ENCODE measurements around the gene CSNK1G3. TPM values are rescaled to one million over a fixed set of nuclear protein-coding genes. Genes with fewer than 3 reads are reported as not detected.

The CSNK1G3 gene
- total RNA-seq, 1 experiment from 2014 or later: 110 TPM

DNA sequence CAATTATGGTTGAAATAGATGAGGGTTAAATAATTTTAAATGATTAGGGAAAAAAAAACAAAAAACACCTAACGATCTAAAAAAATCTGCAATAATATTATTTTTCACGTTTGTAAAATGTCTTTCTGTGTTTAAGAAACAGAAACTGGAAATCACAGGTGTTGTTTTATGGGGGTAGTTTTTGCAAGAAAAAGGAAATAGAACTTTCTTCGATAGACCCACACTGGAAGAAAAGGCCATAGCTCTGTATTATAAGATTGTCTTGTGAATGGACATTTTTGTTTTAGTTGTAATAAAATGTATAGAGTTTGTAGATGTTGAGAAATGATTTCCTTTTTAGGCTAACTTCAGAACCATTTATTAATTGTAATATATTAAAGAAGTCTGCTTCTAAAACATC, 5.5 kb downstream of the CSNK1G3 start:
- intact Hi-C loops (cut with micrococcal nuclease): no loop called here
- POLR2A ChIA-PET: interaction anchor here (0.9 to 18.6 kb wide), 4 partner anchors 22 to 97 kb away, joined by 3 to 418 read pairs (median 6); partner anchors contain the start of gene CEP120
- Mint-ChIP-seq H3K4me1 (ENCODE audit: insufficient read depth, unreplicated experiment) (peaks cover 32% of the 10 kb centered on the region), H3K4me3 (ENCODE audit: unreplicated experiment) (no peak overlapping the region), H3K27me3 (ENCODE audit: insufficient read depth, unreplicated experiment) (no peaks in the 10 kb centered on the region), H3K9me3 (ENCODE audit: unreplicated experiment) (no peaks in the 10 kb centered on the region), H3K27ac (ENCODE audit: low read depth, unreplicated experiment) (no peak overlapping the region), H3K36me3 (ENCODE audit: insufficient read depth, unreplicated experiment) (no peaks in the 10 kb centered on the region)
- DNase-seq (ENCODE audit: unreplicated experiment): no peak
- TF ChIP-seq, protein P1, sequence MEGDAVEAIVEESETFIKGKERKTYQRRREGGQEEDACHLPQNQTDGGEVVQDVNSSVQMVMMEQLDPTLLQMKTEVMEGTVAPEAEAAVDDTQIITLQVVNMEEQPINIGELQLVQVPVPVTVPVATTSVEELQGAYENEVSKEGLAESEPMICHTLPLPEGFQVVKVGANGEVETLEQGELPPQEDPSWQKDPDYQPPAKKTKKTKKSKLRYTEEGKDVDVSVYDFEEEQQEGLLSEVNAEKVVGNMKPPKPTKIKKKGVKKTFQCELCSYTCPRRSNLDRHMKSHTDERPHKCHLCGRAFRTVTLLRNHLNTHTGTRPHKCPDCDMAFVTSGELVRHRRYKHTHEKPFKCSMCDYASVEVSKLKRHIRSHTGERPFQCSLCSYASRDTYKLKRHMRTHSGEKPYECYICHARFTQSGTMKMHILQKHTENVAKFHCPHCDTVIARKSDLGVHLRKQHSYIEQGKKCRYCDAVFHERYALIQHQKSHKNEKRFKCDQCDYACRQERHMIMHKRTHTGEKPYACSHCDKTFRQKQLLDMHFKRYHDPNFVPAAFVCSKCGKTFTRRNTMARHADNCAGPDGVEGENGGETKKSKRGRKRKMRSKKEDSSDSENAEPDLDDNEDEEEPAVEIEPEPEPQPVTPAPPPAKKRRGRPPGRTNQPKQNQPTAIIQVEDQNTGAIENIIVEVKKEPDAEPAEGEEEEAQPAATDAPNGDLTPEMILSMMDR (IDR thresholded peaks at IDR 0.05; ENCODE audit: unreplicated experiment): no peak
- no TSS peak for BruUV-seq (replicated peaks)
- CTCF ChIA-PET: interaction anchor here (0.6 to 1.0 kb wide), 2 partner anchors 46 to 94 kb away, joined by 4 to 6 read pairs; partner anchors contain the start of gene CEP120

DNA sequence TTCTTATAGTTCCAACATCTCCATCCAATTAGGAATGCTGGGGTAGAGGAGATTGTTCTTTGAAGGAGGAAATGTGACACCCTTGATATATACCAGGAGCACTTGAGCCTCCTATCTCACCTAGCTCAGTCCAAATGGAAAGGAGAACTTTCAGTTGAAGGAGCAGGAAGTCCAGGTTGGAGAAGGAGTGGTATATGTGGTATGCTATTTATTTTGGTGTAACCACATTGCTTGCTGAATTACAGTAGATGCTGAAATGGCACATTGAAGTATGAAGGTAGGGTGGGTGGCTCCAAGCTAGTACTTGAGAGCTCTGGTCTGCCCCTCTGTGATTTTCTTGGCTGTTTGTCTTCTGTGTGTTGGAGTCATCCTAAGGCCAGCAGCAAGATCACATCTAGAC, 6.1 kb downstream of the CSNK1G3 start:
- H3K27me3 Mint-ChIP-seq (ENCODE audit: insufficient read depth, unreplicated experiment): no peaks in the 10 kb centered on the region
- H3K9me3 Mint-ChIP-seq (ENCODE audit: unreplicated experiment): no peaks in the 10 kb centered on the region
- no peak overlapping the region for H3K4me3 Mint-ChIP-seq (ENCODE audit: unreplicated experiment)
- no peak overlapping the region for H3K27ac Mint-ChIP-seq (ENCODE audit: low read depth, unreplicated experiment)
- no peak for DNase-seq (ENCODE audit: unreplicated experiment)
- BruUV-seq (replicated peaks): no TSS peak
- TF ChIP-seq, protein P1 (IDR thresholded peaks at IDR 0.05; ENCODE audit: unreplicated experiment): no peak
- H3K36me3 Mint-ChIP-seq (ENCODE audit: insufficient read depth, unreplicated experiment): no peaks in the 10 kb centered on the region
- ChIA-PET CTCF (interaction anchor here (0.6 to 1.0 kb wide), 4 partner anchors 21 to 95 kb away, joined by 3 to 6 read pairs (median 4); partner anchors contain the start of gene CEP120), POLR2A (interaction anchor here (0.9 to 18.6 kb wide), 4 partner anchors 24 to 97 kb away, joined by 3 to 418 read pairs (median 6); partner anchors contain the start of gene CEP120)
- peaks cover 32% of the 10 kb centered on the region for H3K4me1 Mint-ChIP-seq (ENCODE audit: insufficient read depth, unreplicated experiment)
- intact Hi-C loops (cut with micrococcal nuclease): no loop called here

DNA sequence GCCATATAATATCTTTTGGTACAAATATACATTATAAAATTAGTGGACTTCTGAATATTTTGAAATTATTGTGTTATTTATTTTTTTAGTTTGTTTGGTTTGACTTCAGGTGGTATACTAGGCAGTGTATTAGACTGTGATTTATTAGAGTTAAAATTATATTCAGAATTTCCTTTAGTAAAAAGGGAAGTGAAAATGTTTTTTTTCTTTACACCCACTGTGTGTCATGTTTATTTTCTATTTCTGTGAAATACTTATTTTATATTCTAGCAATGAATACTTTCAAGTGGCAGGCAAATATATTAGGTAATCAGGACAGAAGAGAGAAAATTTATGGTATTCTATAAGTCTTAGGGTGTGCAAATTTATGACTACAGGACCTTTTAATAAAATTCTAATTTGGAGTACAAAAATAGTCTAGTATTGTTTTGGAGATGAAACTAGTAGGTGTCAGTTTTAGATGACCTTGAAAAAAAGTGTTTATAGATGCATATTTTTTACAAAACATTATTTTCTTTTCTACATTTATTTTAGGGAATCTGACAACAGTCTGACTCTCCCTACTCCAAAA, 8.8 kb downstream of the CSNK1G3 start:
- ChIA-PET CTCF (no interaction called here), POLR2A (interaction anchor here (1.0 to 18.6 kb wide), 3 partner anchors 8 to 100 kb away, joined by 7 to 418 read pairs (median 12); partner anchors contain the start of genes CEP120 and CSNK1G3)
- intact Hi-C loops (cut with micrococcal nuclease): no loop called here
- H3K27ac Mint-ChIP-seq (ENCODE audit: low read depth, unreplicated experiment): no peak overlapping the region
- no peaks in the 10 kb centered on the region for H3K36me3 Mint-ChIP-seq (ENCODE audit: insufficient read depth, unreplicated experiment)
- TF ChIP-seq, protein P1 (IDR thresholded peaks at IDR 0.05; ENCODE audit: unreplicated experiment): no peak
- H3K9me3 Mint-ChIP-seq (ENCODE audit: unreplicated experiment): no peaks in the 10 kb centered on the region
- no TSS peak for BruUV-seq (replicated peaks)
- H3K4me3 Mint-ChIP-seq (ENCODE audit: unreplicated experiment): no peak overlapping the region
- no peaks in the 10 kb centered on the region for H3K27me3 Mint-ChIP-seq (ENCODE audit: insufficient read depth, unreplicated experiment)
- no peak for DNase-seq (ENCODE audit: unreplicated experiment)
- peaks cover 20% of the 10 kb centered on the region for H3K4me1 Mint-ChIP-seq (ENCODE audit: insufficient read depth, unreplicated experiment)

DNA sequence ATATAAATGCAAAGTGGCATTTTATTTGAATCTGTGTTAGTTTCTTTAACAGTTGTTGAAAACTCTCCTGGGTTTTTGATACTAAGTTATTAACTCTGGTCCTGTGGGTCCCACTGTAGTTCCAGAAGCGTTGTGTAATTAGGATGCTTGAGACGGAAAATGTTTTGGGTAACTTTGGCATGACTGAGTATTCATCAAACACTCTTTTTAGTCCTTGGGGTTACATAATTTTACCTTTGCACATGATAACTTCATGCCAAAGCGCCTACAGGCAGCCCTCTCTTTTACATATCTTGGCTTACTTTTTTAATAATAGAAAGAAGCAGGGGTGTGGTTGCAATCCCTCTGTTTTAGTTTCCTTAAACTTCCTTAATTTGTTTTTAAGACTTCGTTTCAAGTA, 12.2 kb downstream of the CSNK1G3 start:
- Mint-ChIP-seq H3K4me1 (ENCODE audit: insufficient read depth, unreplicated experiment) (peaks cover 21% of the 10 kb centered on the region), H3K27me3 (ENCODE audit: insufficient read depth, unreplicated experiment) (no peaks in the 10 kb centered on the region), H3K27ac (ENCODE audit: low read depth, unreplicated experiment) (no peak overlapping the region), H3K9me3 (ENCODE audit: unreplicated experiment) (peaks cover 3% of the 10 kb centered on the region), H3K4me3 (ENCODE audit: unreplicated experiment) (no peak overlapping the region), H3K36me3 (ENCODE audit: insufficient read depth, unreplicated experiment) (no peaks in the 10 kb centered on the region)
- ChIA-PET CTCF (no interaction called here), POLR2A (interaction anchor here (12.4 kb wide), 1 partner anchor 12 kb away, joined by 139 read pairs; the partner anchor contains the start of gene CSNK1G3)
- no peak for DNase-seq (ENCODE audit: unreplicated experiment)
- BruUV-seq (replicated peaks): no TSS peak
- intact Hi-C loops (cut with micrococcal nuclease): no loop called here
- TF ChIP-seq, protein P1 (IDR thresholded peaks at IDR 0.05; ENCODE audit: unreplicated experiment): no peak

All from MCF 10A (cell line).